SU-DHL-6 (cell line): Measurements from ENCODE around the gene SLC8A2.

ENCODE experiments used
- H2AFZ ChIP-seq: fragments of 200-600 bp; sonication (generic); 2 replicates; pipeline ENCODE4 v1.6.1; 2014; ENCODE audit warnings: low read depth, mild to moderate bottlenecking, moderate library complexity, mixed read lengths, antibody characterized with exemption, low read length; ENCODE audit not compliant: severe bottlenecking
- H3F3A ChIP-seq: fragments of 200-600 bp; shearing (Covaris generic); 2 replicates; pipeline ENCODE4 v1.6.0; 2016; ENCODE audit warnings: antibody characterized with exemption, mild to moderate bottlenecking; ENCODE audit not compliant: insufficient read depth
- H3K27ac ChIP-seq: fragments of 200-600 bp; sonication (generic); 2 replicates; pipeline ENCODE4 v1.5.1; 2016; ENCODE audit warnings: low read depth, mild to moderate bottlenecking, low read length, moderate library complexity, mixed read lengths
- H3K27me3 ChIP-seq: fragments of 200-600 bp; sonication (generic), shearing (Covaris generic); 2 replicates; pipeline ENCODE4 v1.6.0; 2014; ENCODE audit warnings: mild to moderate bottlenecking, low read length
- H3K36me3 ChIP-seq: fragments of 200-600 bp; sonication (generic); 2 replicates; pipeline ENCODE4 v1.6.1; 2014; ENCODE audit warnings: mild to moderate bottlenecking, low read length, mixed read lengths
- H3K4me2 ChIP-seq: fragments of 300-600, 200-600 bp; shearing (Covaris generic), sonication (generic); 2 replicates; pipeline ENCODE4 v1.6.0; 2014; ENCODE audit warnings: low read length, low read depth, mild to moderate bottlenecking; ENCODE audit not compliant: poor library complexity, severe bottlenecking
- H3K4me3 ChIP-seq: fragments of 200-600 bp; sonication (generic); 2 replicates; pipeline ENCODE4 v1.5.1; 2014; ENCODE audit warnings: antibody characterized with exemption, low read length, mild to moderate bottlenecking, mixed read lengths; ENCODE audit not compliant: insufficient read depth, poor library complexity, severe bottlenecking
- H3K79me2 ChIP-seq: fragments of 200-600 bp; sonication (generic); 2 replicates; pipeline ENCODE4 v1.6.1; 2014; ENCODE audit warnings: mild to moderate bottlenecking, low read length, moderate library complexity; ENCODE audit not compliant: insufficient read depth
- H3K9ac ChIP-seq: fragments of 200-600 bp; sonication (generic); 2 replicates; pipeline ENCODE4 v1.7.0; 2014; ENCODE audit warnings: mild to moderate bottlenecking, low read length
- H3K9me2 ChIP-seq: fragments of 200-600 bp; sonication (generic); replicated peaks from 2 replicates; pipeline ENCODE4 v1.6.1; 2014; ENCODE audit warnings: low read length; ENCODE audit not compliant: insufficient read depth
- H3K9me3 ChIP-seq: fragments of 200-600 bp; sonication (generic); 2 replicates; pipeline ENCODE4 v1.6.1; 2014; ENCODE audit warnings: low read length, mixed read lengths; ENCODE audit not compliant: insufficient read depth
- H4K20me1 ChIP-seq: fragments of 200-600 bp; sonication (generic); 2 replicates; pipeline ENCODE4 v1.6.1; 2014; ENCODE audit warnings: low read depth, mild to moderate bottlenecking, antibody characterized with exemption, low read length, moderate library complexity, mixed read lengths
- EZH2phosphoT487 ChIP-seq: fragments of 200-600 bp; sonication (generic), shearing (Covaris generic); conservative IDR thresholded peaks from 2 replicates; pipeline ENCODE4 v1.6.1; 2018; ENCODE audit warnings: mild to moderate bottlenecking, antibody characterized with exemption, low read length, moderate library complexity, mixed read lengths
- TF ChIP-seq, protein P1 (sequence below): fragments of 200-600 bp; sonication (generic); IDR thresholded peaks from one replicate; pipeline ENCODE4 v1.5.1; 2017; ENCODE audit warnings: antibody characterized with exemption, mild to moderate bottlenecking, low read length, moderate library complexity; ENCODE audit not compliant: insufficient read depth, poor library complexity, severe bottlenecking

The SLC8A2 gene

DNA sequence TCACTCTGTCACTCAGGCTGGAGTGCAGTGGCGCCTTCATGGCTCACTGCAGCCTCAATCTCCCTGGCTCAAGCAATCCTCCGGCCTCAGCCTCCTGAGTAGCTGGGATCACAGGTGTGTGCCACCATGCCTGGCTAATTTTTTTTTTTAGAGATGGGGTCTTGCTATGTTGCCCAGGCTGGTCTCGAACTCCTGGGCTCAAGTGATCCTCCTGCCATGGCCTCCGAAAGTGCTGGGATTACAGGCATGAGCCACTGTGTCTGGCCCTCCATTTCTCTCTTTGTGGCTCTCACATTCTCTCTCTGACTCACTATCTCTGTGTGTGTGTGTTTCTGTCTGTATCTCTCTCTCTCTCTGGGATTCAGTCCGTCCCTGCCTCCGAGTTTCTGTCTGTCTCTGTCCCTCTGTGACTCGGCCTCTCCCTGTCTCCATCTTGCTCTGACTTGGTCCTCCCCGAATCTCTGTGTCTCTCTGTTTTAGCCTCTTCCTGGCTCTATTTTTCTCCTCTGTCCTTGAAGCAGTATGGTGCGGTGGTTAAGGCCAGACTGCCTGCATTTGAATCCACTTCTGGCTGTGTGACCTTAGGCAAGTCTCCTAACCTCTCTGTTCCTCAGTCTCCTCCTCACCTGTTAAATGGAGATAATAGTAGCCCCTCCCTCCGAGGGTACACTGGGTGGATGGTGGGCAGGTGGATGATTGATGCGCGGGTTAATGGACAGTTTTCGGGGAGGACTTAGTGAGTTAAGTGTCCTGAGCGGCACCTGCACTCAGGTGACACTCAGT is 63.3 kb downstream of the SLC8A2 start:
- TF ChIP-seq, protein P1, sequence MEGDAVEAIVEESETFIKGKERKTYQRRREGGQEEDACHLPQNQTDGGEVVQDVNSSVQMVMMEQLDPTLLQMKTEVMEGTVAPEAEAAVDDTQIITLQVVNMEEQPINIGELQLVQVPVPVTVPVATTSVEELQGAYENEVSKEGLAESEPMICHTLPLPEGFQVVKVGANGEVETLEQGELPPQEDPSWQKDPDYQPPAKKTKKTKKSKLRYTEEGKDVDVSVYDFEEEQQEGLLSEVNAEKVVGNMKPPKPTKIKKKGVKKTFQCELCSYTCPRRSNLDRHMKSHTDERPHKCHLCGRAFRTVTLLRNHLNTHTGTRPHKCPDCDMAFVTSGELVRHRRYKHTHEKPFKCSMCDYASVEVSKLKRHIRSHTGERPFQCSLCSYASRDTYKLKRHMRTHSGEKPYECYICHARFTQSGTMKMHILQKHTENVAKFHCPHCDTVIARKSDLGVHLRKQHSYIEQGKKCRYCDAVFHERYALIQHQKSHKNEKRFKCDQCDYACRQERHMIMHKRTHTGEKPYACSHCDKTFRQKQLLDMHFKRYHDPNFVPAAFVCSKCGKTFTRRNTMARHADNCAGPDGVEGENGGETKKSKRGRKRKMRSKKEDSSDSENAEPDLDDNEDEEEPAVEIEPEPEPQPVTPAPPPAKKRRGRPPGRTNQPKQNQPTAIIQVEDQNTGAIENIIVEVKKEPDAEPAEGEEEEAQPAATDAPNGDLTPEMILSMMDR, result no peak
- TF ChIP-seq EZH2phosphoT487, result no peak
- no peaks in the 10 kb centered on the region for H3F3A ChIP-seq
- H3K27me3 ChIP-seq, result no peaks in the 10 kb centered on the region
- no peaks in the 10 kb centered on the region for H3K36me3 ChIP-seq
- H4K20me1 ChIP-seq, result no peaks in the 10 kb centered on the region
- no peak overlapping the region for H3K27ac ChIP-seq
- no peaks in the 10 kb centered on the region for H3K79me2 ChIP-seq
- H3K4me2 ChIP-seq, result no peak overlapping the region
- no peaks in the 10 kb centered on the region for H3K9me2 ChIP-seq
- no peak overlapping the region for H3K4me3 ChIP-seq
- H2AFZ ChIP-seq, result no peak overlapping the region
- H3K9me3 ChIP-seq, result no peaks in the 10 kb centered on the region
- H3K9ac ChIP-seq, result no peak overlapping the region

DNA sequence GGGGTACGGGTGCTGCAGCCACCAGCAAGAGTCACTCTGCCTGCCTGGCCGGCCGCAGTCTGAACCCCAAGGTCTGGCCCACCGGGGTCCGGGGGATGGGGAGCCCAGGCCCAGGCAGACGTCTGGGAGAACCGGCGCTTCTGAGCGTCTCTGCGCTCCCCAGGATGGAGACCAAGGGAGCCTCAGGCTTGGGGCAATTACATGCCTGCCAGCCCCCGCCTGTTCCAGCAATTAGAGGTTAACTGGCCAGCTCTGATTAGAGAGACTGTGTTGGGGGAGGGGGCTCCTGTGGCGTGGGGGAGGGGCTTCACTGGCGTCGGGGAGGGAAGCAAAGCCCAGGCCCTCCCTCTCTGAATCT is 64.3 kb downstream of the SLC8A2 start:
- H3K27me3 ChIP-seq, result no peaks in the 10 kb centered on the region
- no peaks in the 10 kb centered on the region for H4K20me1 ChIP-seq
- H3K79me2 ChIP-seq, result no peaks in the 10 kb centered on the region
- no peaks in the 10 kb centered on the region for H3K36me3 ChIP-seq
- no peaks in the 10 kb centered on the region for H3K9me2 ChIP-seq
- H3K9me3 ChIP-seq, result no peaks in the 10 kb centered on the region
- no peak overlapping the region for H3K4me2 ChIP-seq
- H3K27ac ChIP-seq, result no peak overlapping the region
- H2AFZ ChIP-seq, result no peak overlapping the region
- TF ChIP-seq, protein P1, result no peak
- no peak for TF ChIP-seq EZH2phosphoT487
- H3F3A ChIP-seq, result no peaks in the 10 kb centered on the region
- H3K4me3 ChIP-seq, result no peak overlapping the region
- H3K9ac ChIP-seq, result no peak overlapping the region

DNA sequence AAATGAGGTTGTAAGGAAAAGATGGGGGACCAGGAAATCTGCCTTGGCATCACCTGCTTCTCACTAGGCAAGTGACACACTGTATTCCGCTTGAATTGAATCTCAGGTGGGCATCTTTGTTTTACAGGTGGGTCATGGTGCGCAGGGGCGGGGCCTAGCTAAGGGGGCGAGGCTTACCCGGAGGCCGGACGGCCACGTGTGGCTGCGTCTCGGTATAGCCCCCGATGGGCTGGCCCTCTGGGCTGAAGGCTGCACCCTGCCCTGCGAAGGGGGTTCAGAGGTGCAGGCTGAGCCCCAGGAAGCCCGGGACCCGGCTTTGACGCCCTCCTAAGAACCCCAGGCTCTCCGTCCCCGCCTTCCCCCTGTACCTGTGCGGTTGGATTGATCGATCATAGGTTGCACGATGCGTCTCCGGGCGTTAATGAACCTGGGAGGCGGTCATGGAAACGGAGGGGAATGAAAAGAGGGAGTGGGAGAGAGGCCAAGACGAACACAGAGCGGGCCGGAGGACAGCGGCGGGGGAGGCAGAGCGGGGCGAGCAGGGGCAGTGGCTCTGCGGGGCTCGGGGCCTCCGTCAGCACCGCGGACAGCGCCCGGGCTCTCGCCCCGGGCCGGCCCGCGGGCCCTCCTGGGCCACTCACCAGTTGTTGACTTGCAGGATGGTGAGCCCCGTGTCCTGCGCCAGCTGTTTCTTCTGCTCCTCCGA is 64.8 kb downstream of the SLC8A2 start:
- H3K4me3 ChIP-seq, result no peak overlapping the region
- H4K20me1 ChIP-seq, result no peaks in the 10 kb centered on the region
- H3K4me2 ChIP-seq, result no peak overlapping the region
- H3K36me3 ChIP-seq, result no peaks in the 10 kb centered on the region
- H3K9me3 ChIP-seq, result no peaks in the 10 kb centered on the region
- H3K9ac ChIP-seq, result no peak overlapping the region
- H3K79me2 ChIP-seq, result no peaks in the 10 kb centered on the region
- no peak overlapping the region for H3K27ac ChIP-seq
- TF ChIP-seq, protein P1, result no peak
- TF ChIP-seq EZH2phosphoT487, result no peak
- no peaks in the 10 kb centered on the region for H3K9me2 ChIP-seq
- H3K27me3 ChIP-seq, result no peaks in the 10 kb centered on the region
- H2AFZ ChIP-seq, result no peak overlapping the region
- H3F3A ChIP-seq, result no peaks in the 10 kb centered on the region
